IPS-20b (cell line): ENCODE measurements around the gene CRYBA4.
A peak's percentile ranks its signal among the peaks of the same experiment; 100 is the strongest.

Source experiments
- H3K27ac ChIP-seq: one replicate; pipeline ENCODE4 v1.5.1; 2013; ENCODE audit warnings: low read length
- H3K27me3 ChIP-seq: 2 replicates; pipeline ENCODE4 v1.6.1; 2013; ENCODE audit warnings: mild to moderate bottlenecking, low read length, inconsistent platforms; ENCODE audit not compliant: insufficient read depth
- H3K36me3 ChIP-seq: 2 replicates; pipeline ENCODE4 v1.6.1; 2013; ENCODE audit warnings: low read depth, mild to moderate bottlenecking, inconsistent platforms, low read length, moderate library complexity; ENCODE audit not compliant: insufficient read depth
- H3K4me1 ChIP-seq: 2 replicates; pipeline ENCODE4 v1.6.1; 2013; ENCODE audit warnings: mild to moderate bottlenecking, control low read depth, inconsistent platforms, low read length, moderate library complexity; ENCODE audit not compliant: insufficient read depth
- H3K4me3 ChIP-seq: 2 replicates; pipeline ENCODE4 v1.5.1; 2013; ENCODE audit warnings: mild to moderate bottlenecking, low read length, inconsistent platforms
- H3K9ac ChIP-seq: 2 replicates; pipeline ENCODE4 v1.6.1; 2013; ENCODE audit warnings: low read depth, mild to moderate bottlenecking, inconsistent platforms, low read length, moderate library complexity
- H3K9me3 ChIP-seq: 2 replicates; pipeline ENCODE4 v1.6.1; 2013; ENCODE audit warnings: mild to moderate bottlenecking, low read depth, low read length, inconsistent platforms; ENCODE audit not compliant: insufficient read depth

CRYBA4 gene

GRCh38 chr22:26632422-26633155, 10.8 kb downstream of the CRYBA4 start:
- no peak overlapping the region for H3K9ac ChIP-seq
- no peak overlapping the region for H3K4me3 ChIP-seq
- H3K9me3 ChIP-seq = no peaks in the 10 kb centered on the region
- H3K27ac ChIP-seq = no peak overlapping the region
- peaks cover 6% of the 10 kb centered on the region for H3K4me1 ChIP-seq
- H3K27me3 ChIP-seq = no peaks in the 10 kb centered on the region
- no peaks in the 10 kb centered on the region for H3K36me3 ChIP-seq

GRCh38 chr22:26634189-26634588, 12.4 kb downstream of the CRYBA4 start:
- no peak overlapping the region for H3K9ac ChIP-seq
- no peaks in the 10 kb centered on the region for H3K9me3 ChIP-seq
- H3K27ac ChIP-seq = no peak overlapping the region
- no peaks in the 10 kb centered on the region for H3K27me3 ChIP-seq
- no peak overlapping the region for H3K4me3 ChIP-seq
- H3K36me3 ChIP-seq = no peaks in the 10 kb centered on the region
- peaks cover 6% of the 10 kb centered on the region for H3K4me1 ChIP-seq

DNA sequence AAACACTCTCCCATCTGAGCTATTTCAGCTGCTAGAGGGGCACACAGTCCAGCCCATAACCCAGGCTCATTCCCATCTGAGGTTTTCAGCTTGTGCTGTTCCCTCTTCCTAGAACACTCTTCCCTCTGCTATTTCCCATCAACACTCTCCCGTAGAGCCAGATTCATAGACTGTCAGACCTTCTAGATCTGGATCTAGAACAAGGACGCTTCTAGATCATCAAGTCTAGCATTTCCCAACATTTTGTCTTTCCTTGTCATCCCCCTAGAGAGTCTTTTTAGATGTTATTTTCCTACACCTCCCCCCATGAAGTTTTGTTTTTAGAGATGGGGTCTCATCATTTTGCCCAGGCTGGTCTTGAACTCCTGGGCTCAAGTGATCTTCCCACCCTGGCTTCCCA, 13.4 kb downstream of the CRYBA4 start:
- H3K9ac ChIP-seq = no peak overlapping the region
- no peaks in the 10 kb centered on the region for H3K27me3 ChIP-seq
- H3K9me3 ChIP-seq = no peaks in the 10 kb centered on the region
- H3K36me3 ChIP-seq = no peaks in the 10 kb centered on the region
- no peak overlapping the region for H3K4me3 ChIP-seq
- H3K4me1 ChIP-seq = peaks cover 6% of the 10 kb centered on the region
- no peak overlapping the region for H3K27ac ChIP-seq

- Histone ChIP-seq H3K27ac (no peak overlapping the region), H3K36me3 (no peaks in the 10 kb centered on the region), H3K9me3 (no peaks in the 10 kb centered on the region), H3K4me3 (no peak overlapping the region), H3K4me1 (peaks cover 15% of the 10 kb centered on the region), H3K27me3 (no peaks in the 10 kb centered on the region), H3K9ac (no peak overlapping the region)
These were observed 14.5 kb downstream of the CRYBA4 start for GRCh38 chr22:26636296-26636695.

DNA sequence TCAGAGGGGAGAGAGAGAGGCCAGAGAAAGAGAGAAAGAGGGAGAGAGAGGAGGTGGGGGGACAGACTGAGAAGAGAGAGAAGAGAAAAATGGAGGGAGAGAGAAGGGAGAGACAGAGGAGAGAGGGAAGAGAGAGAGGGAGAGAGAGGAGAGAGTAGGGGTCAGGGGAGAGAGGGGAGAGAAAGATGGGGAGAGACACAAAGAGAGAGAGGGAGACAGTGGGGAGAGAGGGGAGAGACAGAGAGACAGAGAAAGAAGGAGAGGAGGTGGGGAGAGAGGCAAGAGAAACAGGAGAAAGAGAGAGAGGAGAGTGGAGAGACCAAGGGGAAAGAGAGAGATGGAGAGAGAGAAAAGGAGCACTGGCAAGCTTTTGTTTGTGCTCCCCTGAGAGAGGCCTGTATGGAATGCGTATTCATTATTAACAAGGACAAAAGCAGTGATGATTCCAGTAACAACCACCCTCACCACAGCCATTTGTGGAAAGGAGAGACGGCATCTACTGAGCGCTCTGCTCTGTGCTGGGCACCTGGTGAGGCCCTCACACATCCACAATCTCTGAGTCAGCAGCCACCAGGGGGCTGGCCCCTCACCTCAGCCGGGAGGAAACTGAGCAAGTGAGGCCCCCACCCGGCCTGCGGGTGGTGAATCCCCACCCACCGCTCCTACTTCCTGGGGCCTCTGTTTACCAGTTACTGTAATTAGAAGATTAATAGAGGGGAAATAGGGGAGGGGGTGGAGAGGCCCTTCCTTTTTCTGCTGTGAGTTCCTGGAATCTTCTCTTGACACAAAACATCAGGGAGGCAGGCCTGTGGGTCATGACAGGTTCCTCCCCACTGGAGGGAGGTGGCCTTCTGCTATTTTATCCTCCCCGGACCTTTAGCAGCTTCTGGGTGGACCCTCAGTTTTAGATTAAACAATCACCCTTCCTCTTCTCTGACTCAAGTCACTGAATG, 21.0 kb downstream of the CRYBA4 start:
- Histone ChIP-seq H3K9ac (peak overlapping the region; percentile 72; the same call in 1 of the 2 replicates), H3K4me3 (peak overlapping the region; percentile 9; the same call in 1 of the 2 replicates), H3K27ac (peak overlapping the region; percentile 85), H3K36me3 (no peaks in the 10 kb centered on the region), H3K27me3 (no peaks in the 10 kb centered on the region), H3K9me3 (no peaks in the 10 kb centered on the region), H3K4me1 (peaks cover 68% of the 10 kb centered on the region)

DNA sequence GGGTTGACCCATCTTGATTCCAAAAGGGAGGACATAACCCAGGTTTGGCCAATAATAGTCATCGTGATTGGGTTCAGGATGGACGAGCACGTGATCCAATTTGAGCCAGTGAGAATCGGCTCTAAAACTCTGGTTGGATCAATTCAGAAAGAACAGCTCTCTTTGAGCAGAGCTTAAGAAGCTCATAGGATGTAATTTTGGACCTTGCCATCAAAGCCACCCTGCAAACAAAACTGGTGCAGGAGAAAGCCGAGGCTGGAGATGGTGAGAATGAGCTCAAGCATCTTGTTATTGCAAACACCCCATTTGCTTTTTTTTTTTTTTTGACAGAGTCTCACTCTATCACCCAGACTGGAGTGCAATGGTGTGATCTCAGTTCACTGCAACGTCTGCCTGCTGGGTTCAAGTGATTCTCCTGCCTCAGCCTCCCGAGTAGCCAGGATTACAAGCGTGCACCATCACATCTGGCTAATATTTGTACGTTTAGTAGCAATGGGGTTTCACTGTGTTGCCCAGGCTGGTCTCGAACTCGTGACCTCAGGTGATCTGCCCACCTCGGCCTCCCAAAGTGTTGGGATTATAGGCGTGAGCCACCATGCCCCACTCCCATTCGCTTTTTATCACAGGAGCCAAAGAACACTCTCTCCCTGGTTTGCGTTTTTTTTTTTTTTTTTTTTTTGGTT, 21.8 kb downstream of the CRYBA4 start:
- Histone ChIP-seq H3K36me3 (no peaks in the 10 kb centered on the region), H3K27ac (peak overlapping the region; percentile 44), H3K9me3 (no peaks in the 10 kb centered on the region), H3K4me1 (peaks cover 75% of the 10 kb centered on the region), H3K27me3 (no peaks in the 10 kb centered on the region), H3K9ac (peak overlapping the region; percentile 72; the same call in 1 of the 2 replicates), H3K4me3 (peak overlapping the region; percentile 7; the same call in 1 of the 2 replicates)

- peaks cover 70% of the 10 kb centered on the region for H3K4me1 ChIP-seq
- 0 out of 2 replicates have a peak, but pooled peaks cover 4% of the 10 kb centered on the region for H3K27me3 ChIP-seq
- H3K4me3 ChIP-seq = peak overlapping the region; percentile 1; the same call in 1 of the 2 replicates
- H3K9me3 ChIP-seq = no peaks in the 10 kb centered on the region
- H3K36me3 ChIP-seq = no peaks in the 10 kb centered on the region
- H3K9ac ChIP-seq = peak overlapping the region; percentile 67; the same call in 1 of the 2 replicates
- H3K27ac ChIP-seq = no peak overlapping the region
These were observed 24.4 kb downstream of the CRYBA4 start for GRCh38 chr22:26646158-26646557.

DNA sequence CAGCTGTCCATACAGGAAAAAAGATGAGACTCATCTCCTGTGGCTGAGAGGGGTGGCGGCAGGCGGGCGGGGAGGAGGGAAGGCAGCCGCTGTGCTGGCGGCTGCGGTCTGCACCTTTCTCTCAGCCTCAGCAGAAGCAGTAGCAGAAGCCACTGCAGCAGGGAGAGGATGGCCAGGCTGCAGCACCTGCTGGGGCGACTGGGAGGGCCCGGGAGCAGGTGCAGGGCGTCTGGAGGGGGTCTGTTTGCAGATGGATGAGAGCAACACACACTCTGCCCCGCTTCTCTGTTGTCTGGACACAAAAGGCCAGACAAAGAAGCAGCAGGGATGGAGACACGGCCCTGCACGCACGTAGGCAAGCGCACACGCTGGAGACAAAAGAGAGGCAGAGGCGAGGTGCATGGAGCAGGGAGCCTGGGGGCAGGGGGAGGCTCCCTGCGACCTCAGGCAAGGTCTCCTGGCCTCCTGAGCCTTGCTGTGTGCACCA, 26.3 kb downstream of the CRYBA4 start:
- H3K4me1 ChIP-seq = peaks cover 54% of the 10 kb centered on the region; the same call in 1 of the 2 replicates

GRCh38 chr22:26648528-26649388, 27.0 kb downstream of the CRYBA4 start:
- peak overlapping the region; percentile 67; the same call in 1 of the 2 replicates for H3K9ac ChIP-seq
- H3K27me3 ChIP-seq = 0 out of 2 replicates have a peak, but pooled peaks cover 4% of the 10 kb centered on the region
- H3K4me1 ChIP-seq = peaks cover 47% of the 10 kb centered on the region; the same call in 1 of the 2 replicates
- H3K36me3 ChIP-seq = no peaks in the 10 kb centered on the region
- H3K9me3 ChIP-seq = no peaks in the 10 kb centered on the region
- H3K27ac ChIP-seq = peak overlapping the region; percentile 30
- H3K4me3 ChIP-seq = peak overlapping the region; percentile 54; the same call in 1 of the 2 replicates

More for the DNA sequence above, 26.3 kb downstream of the CRYBA4 start:
- H3K4me3 ChIP-seq = peak overlapping the region; percentile 54; the same call in 1 of the 2 replicates
- no peaks in the 10 kb centered on the region for H3K9me3 ChIP-seq
- H3K36me3 ChIP-seq = no peaks in the 10 kb centered on the region
- peak overlapping the region; percentile 67; the same call in 1 of the 2 replicates for H3K9ac ChIP-seq
- peak overlapping the region; percentile 89 for H3K27ac ChIP-seq
- H3K27me3 ChIP-seq = 0 out of 2 replicates have a peak, but pooled peaks cover 4% of the 10 kb centered on the region

- no peaks in the 10 kb centered on the region for H3K9me3 ChIP-seq
- H3K4me1 ChIP-seq = peaks cover 30% of the 10 kb centered on the region; the same call in 1 of the 2 replicates
- no peaks in the 10 kb centered on the region for H3K36me3 ChIP-seq
- no peak overlapping the region for H3K9ac ChIP-seq
- 0 out of 2 replicates have a peak, but pooled peaks cover 4% of the 10 kb centered on the region for H3K27me3 ChIP-seq
- H3K4me3 ChIP-seq = no peak overlapping the region
- H3K27ac ChIP-seq = no peak overlapping the region
These were observed 29.1 kb downstream of the CRYBA4 start for GRCh38 chr22:26650722-26651421.
